Endothelial cell of umbilical vein (primary cell): ENCODE measurements around the gene ROPN1L. TPM values are rescaled to one million over a fixed set of nuclear protein-coding genes. Genes with fewer than 3 reads are reported as not detected.

Experiments
- BruUV-seq: library from RNA; stranded (reverse); fragments of 400-500 nt; replicated peaks from 2 replicates; lab custom pipeline; 2021; lab: Mats Ljungman, UMichigan
- CTCF ChIA-PET: fragments of 300-600, 350-600 bp; sonication (Branson Sonifier 250); formaldehyde crosslinking; loops from one replicate; lab custom pipeline; 2021; ENCODE audit warnings: antibody characterized with exemption, inconsistent platforms; lab: Charles Lee
- POLR2A ChIA-PET: fragments of 300-600, 350-600 bp; sonication (Branson Sonifier 250); formaldehyde crosslinking; loops from one replicate; lab custom pipeline; 2021; ENCODE audit warnings: antibody characterized with exemption, inconsistent platforms; lab: Charles Lee
- DNase-seq: peaks from one replicate; pipeline ENCODE4 v3.0.0-alpha.2; 2011; ENCODE audit warnings: low read depth, low spot score
- FAIRE-seq: peaks from 2 replicates; lab custom pipeline; 2011; peaks lifted over from hg19 to GRCh38; lab: Jason Lieb, UNC
- H2AFZ ChIP-seq: 2 replicates; pipeline ENCODE4 v1.6.0; 2012; ENCODE audit warnings: low read depth, low read length, control low read depth, inconsistent platforms
- H3K27ac ChIP-seq: 2 replicates; pipeline ENCODE4 v1.5.1; 2011; ENCODE audit warnings: low read depth, mild to moderate bottlenecking, control low read depth, low read length, moderate library complexity; ENCODE audit not compliant: insufficient read depth
- H3K27me3 ChIP-seq, 2 experiments: 2 replicates each; pipeline versions ENCODE4 v1.6.0 to v1.6.1; 2011; ENCODE audit warnings: low read length in 2 of 2, mixed read lengths in 1 of 2; ENCODE audit not compliant: control insufficient read depth in 2 of 2, insufficient read depth in 2 of 2
- H3K36me3 ChIP-seq, 2 experiments: 2 replicates in 1 of 2; 3 replicates in 1 of 2; pipeline ENCODE4 v1.5.1; 2011; ENCODE audit warnings: low read length in 2 of 2, mild to moderate bottlenecking in 1 of 2, moderate library complexity in 1 of 2; ENCODE audit not compliant: control insufficient read depth in 2 of 2, insufficient read depth in 2 of 2; ENCODE audit errors: extremely low read depth in 1 of 2
- H3K4me1 ChIP-seq: 3 replicates; pipeline ENCODE4 v1.5.1; 2011; ENCODE audit warnings: mild to moderate bottlenecking, low read length; ENCODE audit not compliant: control insufficient read depth, insufficient read depth; ENCODE audit errors: extremely low read depth
- H3K4me2 ChIP-seq: 2 replicates; pipeline ENCODE4 v1.6.1; 2011; ENCODE audit warnings: low read length, control low read depth, mixed read lengths; ENCODE audit not compliant: insufficient read depth
- H3K4me3 ChIP-seq, 3 experiments: fragments of 200-600 bp in 1 of 3; sonication (generic), shearing (Covaris generic) in 1 of 3; replicated peaks in 1 of 3; 2 replicates each; pipeline ENCODE4 v1.5.1; 2011 to 2016; ENCODE audit warnings: control low read depth in 3 of 3, low read length in 3 of 3, mild to moderate bottlenecking in 2 of 3, inconsistent platforms in 1 of 3, low read depth in 1 of 3, moderate library complexity in 1 of 3; ENCODE audit not compliant: insufficient read depth in 1 of 3
- H3K79me2 ChIP-seq: 2 replicates; pipeline ENCODE4 v1.6.0; 2012; ENCODE audit warnings: low read length, inconsistent platforms; ENCODE audit not compliant: control insufficient read depth, insufficient read depth
- H3K9ac ChIP-seq: replicated peaks from 2 replicates; pipeline ENCODE3; 2011; ENCODE audit warnings: low read length, control low read depth; ENCODE audit not compliant: insufficient read depth; ENCODE audit errors: extremely low read depth
- H3K9me1 ChIP-seq: replicated peaks from 3 replicates; pipeline ENCODE4 v1.6.0; 2011; ENCODE audit warnings: mild to moderate bottlenecking, low read length; ENCODE audit not compliant: control insufficient read depth, insufficient read depth; ENCODE audit errors: extremely low read depth
- H3K9me3 ChIP-seq: replicated peaks from 2 replicates; pipeline ENCODE4 v1.5.1; 2012; ENCODE audit warnings: low read length, inconsistent platforms; ENCODE audit not compliant: control insufficient read depth, insufficient read depth
- H4K20me1 ChIP-seq: replicated peaks from 2 replicates; pipeline ENCODE3; 2011; ENCODE audit warnings: mild to moderate bottlenecking, low read length; ENCODE audit not compliant: control insufficient read depth, insufficient read depth; ENCODE audit errors: extremely low read depth
- EZH2 ChIP-seq: IDR thresholded peaks from 2 replicates; pipeline ENCODE4 v1.6.1; 2012; ENCODE audit warnings: borderline replicate concordance, low read depth, mild to moderate bottlenecking, moderate library complexity, low read length, inconsistent platforms; ENCODE audit not compliant: severe bottlenecking
- FOS ChIP-seq: IDR thresholded peaks from 2 replicates; pipeline ENCODE4 v1.6.1; 2011; ENCODE audit warnings: mild to moderate bottlenecking, low read length, moderate library complexity, borderline replicate concordance; ENCODE audit not compliant: insufficient read depth
- GATA2 ChIP-seq: IDR thresholded peaks from 2 replicates; pipeline ENCODE4 v1.7.0; 2011; ENCODE audit warnings: low read depth, mild to moderate bottlenecking, moderate library complexity, mixed read lengths, low read length; ENCODE audit not compliant: insufficient read length, insufficient read depth
- JUN ChIP-seq: IDR thresholded peaks from 2 replicates; pipeline ENCODE4 v1.6.1; 2011; ENCODE audit warnings: borderline replicate concordance, low read depth; ENCODE audit not compliant: insufficient read length, insufficient read depth
- MYC ChIP-seq: IDR thresholded peaks from one replicate; pipeline ENCODE4 v1.6.1; 2011; ENCODE audit warnings: mild to moderate bottlenecking, low read depth, low read length
- POLR2A ChIP-seq: IDR thresholded peaks from 2 replicates; pipeline ENCODE4 v1.6.1; 2012; ENCODE audit warnings: low read depth, mild to moderate bottlenecking, control low read depth, low read length
- POLR2AphosphoS5 ChIP-seq: IDR thresholded peaks from 2 replicates; pipeline ENCODE4 v1.6.1; 2012; ENCODE audit warnings: low read depth, mild to moderate bottlenecking, control low read depth, low read length, moderate library complexity; ENCODE audit not compliant: insufficient read depth
- dilution Hi-C: fragments of 300-500 bp; cut with MboI; formaldehyde crosslinking; loops from one replicate; pipeline ENCODE4 v1.15.0; 2019; ENCODE audit warnings: low sequenced_read_pairs; ENCODE audit not compliant: extremely low pct_ligation_motif_present
- intact Hi-C: fragments of 100-400 bp; cut with micrococcal nuclease; formaldehyde crosslinking; loops from one replicate; pipeline ENCODE4 v1.10.0; 2022
- polyA plus RNA-seq, 4 experiments: library from polyadenylated mRNA; depleted of rRNA in 3 of 4; stranded (reverse) in 3 of 4; unstranded in 1 of 4; fragments of >200 nt; gene quantifications; 2 replicates each; pipeline versions ENCODE4 v1.2.1 to v1.2.3, GENCODE V29; 2011 to 2012; ENCODE audit warnings: missing spikeins in 1 of 4
- total RNA-seq: library from RNA; stranded (reverse); gene quantifications from 2 replicates; pipeline ENCODE4 v1.2.3, GENCODE V29; 2021
- TF ChIP-seq, protein P1 (sequence below), 2 donors: IDR thresholded peaks; 1 replicate in 1 of 2; 2 replicates in 1 of 2; pipeline ENCODE4 v1.5.1; 2011; ENCODE audit warnings: low read length in 2 of 2, mild to moderate bottlenecking in 2 of 2, moderate library complexity in 2 of 2, control low read depth in 1 of 2, inconsistent platforms in 1 of 2, low read depth in 1 of 2; ENCODE audit not compliant: insufficient read depth in 1 of 2; ENCODE audit errors: extremely low read depth in 1 of 2
- TF ChIP-seq, protein P2 (sequence below): IDR thresholded peaks from 2 replicates; pipeline ENCODE4 v1.6.1; 2011; ENCODE audit not compliant: insufficient read depth, insufficient read length

Gene ROPN1L
- total and polyA plus RNA-seq, 2 donors (not counting 3 experiments of a cell fraction or from before 2014, with no cell fraction given), result 0.30 to 0.60 TPM

DNA sequence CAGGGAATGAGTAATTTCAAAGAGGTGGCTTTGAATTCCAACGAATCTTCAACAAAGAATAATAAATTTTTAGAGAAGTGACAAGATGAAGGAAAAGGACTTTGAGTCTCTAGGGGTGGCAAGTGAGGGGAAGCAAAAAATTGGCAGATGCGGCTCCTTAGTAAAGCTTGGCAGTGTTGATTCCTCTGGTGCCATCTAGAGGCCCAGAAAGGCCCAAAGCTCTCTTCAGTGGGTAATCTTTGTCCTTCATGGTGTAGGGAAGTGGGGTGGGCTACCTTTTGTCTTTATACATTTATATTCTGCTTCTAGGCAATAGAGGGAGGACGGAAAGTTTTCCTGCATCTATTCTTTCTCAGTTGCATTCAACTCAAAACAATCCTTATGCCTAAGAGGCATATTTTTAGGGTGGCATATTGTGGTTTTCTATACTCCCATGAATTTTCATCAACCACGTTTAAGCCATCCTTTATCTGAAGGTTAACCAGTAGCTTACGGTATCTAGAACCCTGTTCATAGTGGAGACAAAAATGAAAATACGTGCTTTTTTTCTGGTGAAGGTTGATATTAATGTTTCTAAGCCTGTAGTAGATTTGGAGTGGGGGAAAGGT is 17.5 kb upstream of the ROPN1L start:
- FAIRE-seq (no peak), DNase-seq (peak; percentile 42)
- Histone ChIP-seq H3K9me1 (no peaks in the 10 kb centered on the region), H3K27me3 (no peaks in the 10 kb centered on the region), H3K4me3 (no peak overlapping the region), H2AFZ (no peak overlapping the region), H3K9ac (no peak overlapping the region), H4K20me1 (no peaks in the 10 kb centered on the region), H3K27ac (no peak overlapping the region), H3K4me1 (peaks cover 29% of the 10 kb centered on the region), H3K9me3 (no peaks in the 10 kb centered on the region), H3K36me3 (peaks cover 18 to 26% of the 10 kb centered on the region in 2 experiments), H3K79me2 (no peaks in the 10 kb centered on the region), H3K4me2 (no peak overlapping the region)
- CTCF ChIA-PET, result interaction anchor here (0.7 to 8.2 kb wide), 18 partner anchors 8 to 1600 kb away, joined by 3 to 87 read pairs (median 4); partner anchors contain the start of genes MARCHF6 and ROPN1L
- TF ChIP-seq, protein P1, sequence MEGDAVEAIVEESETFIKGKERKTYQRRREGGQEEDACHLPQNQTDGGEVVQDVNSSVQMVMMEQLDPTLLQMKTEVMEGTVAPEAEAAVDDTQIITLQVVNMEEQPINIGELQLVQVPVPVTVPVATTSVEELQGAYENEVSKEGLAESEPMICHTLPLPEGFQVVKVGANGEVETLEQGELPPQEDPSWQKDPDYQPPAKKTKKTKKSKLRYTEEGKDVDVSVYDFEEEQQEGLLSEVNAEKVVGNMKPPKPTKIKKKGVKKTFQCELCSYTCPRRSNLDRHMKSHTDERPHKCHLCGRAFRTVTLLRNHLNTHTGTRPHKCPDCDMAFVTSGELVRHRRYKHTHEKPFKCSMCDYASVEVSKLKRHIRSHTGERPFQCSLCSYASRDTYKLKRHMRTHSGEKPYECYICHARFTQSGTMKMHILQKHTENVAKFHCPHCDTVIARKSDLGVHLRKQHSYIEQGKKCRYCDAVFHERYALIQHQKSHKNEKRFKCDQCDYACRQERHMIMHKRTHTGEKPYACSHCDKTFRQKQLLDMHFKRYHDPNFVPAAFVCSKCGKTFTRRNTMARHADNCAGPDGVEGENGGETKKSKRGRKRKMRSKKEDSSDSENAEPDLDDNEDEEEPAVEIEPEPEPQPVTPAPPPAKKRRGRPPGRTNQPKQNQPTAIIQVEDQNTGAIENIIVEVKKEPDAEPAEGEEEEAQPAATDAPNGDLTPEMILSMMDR (IDR thresholded peaks at IDR 0.05; ENCODE audit: extremely low read depth in 1 of 2, insufficient read depth in 1 of 2, low read depth in 1 of 2, low read length in 2 of 2), result peak; percentile 40 to 68
- TF ChIP-seq, protein P2, sequence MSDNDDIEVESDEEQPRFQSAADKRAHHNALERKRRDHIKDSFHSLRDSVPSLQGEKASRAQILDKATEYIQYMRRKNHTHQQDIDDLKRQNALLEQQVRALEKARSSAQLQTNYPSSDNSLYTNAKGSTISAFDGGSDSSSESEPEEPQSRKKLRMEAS, result no peak
- POLR2A ChIA-PET, result no interaction called here
- BruUV-seq, result no TSS peak
- intact Hi-C loops, result loop anchor here (1.0 to 2.0 kb wide), 2 partner anchors 17 to 140 kb away; partner anchors contain the start of gene ROPN1L
- dilution Hi-C loops, result loop anchor here (25.0 kb wide), 1 partner anchor 162 kb away; the partner anchor contains the start of gene CCT5

DNA sequence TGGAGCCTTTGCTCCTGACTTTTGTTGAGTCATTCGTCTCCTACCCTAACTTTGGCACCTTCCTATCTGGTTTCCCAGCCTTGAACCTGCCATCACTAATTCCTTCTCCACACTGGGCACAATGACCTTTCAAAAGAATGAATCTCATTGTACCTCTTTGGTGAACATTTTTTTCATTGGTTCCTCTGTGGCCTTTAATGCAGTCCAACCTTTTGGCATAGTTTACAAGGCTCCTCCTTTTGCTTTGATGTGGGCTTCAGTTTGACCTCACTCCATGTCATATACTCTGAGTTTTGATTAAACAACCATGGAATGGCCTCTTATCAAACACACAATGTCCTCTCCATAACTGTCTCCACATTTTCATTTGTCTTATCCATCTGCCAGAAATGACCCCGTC is 14.5 kb upstream of the ROPN1L start:
- ChIA-PET POLR2A (no interaction called here), CTCF (interaction anchor here (1.2 to 1.8 kb wide), 2 partner anchors 11 to 143 kb away, joined by 4 to 8 read pairs; no protein-coding TSS in a partner anchor)
- BruUV-seq, result no TSS peak
- no peaks in the 10 kb centered on the region for H3K79me2 ChIP-seq
- no peak overlapping the region for H3K4me2 ChIP-seq
- no peaks in the 10 kb centered on the region for H3K9me1 ChIP-seq
- no peaks in the 10 kb centered on the region for H3K27me3 ChIP-seq
- DNase-seq, result no peak
- H3K36me3 ChIP-seq, result peaks cover 19 to 24% of the 10 kb centered on the region in 2 experiments
- intact Hi-C loops, result no loop called here
- no peak overlapping the region for H2AFZ ChIP-seq
- dilution Hi-C loops, result no loop called here
- H3K9ac ChIP-seq, result no peak overlapping the region
- no peaks in the 10 kb centered on the region for H3K9me3 ChIP-seq
- H4K20me1 ChIP-seq, result no peaks in the 10 kb centered on the region
- peaks cover 6% of the 10 kb centered on the region for H3K4me1 ChIP-seq
- no peak overlapping the region for H3K4me3 ChIP-seq
- TF ChIP-seq EZH2, result no peak
- TF ChIP-seq, protein P1 (IDR thresholded peaks at IDR 0.05; ENCODE audit: extremely low read depth in 1 of 2, insufficient read depth in 1 of 2, low read depth in 1 of 2, low read length in 2 of 2), result no peak
- no peak for TF ChIP-seq FOS
- no peak for TF ChIP-seq POLR2A
- no peak for TF ChIP-seq GATA2
- no peak for TF ChIP-seq JUN
- TF ChIP-seq MYC, result no peak
- TF ChIP-seq, protein P2, result no peak
- TF ChIP-seq POLR2AphosphoS5, result no peak
- H3K27ac ChIP-seq, result no peak overlapping the region
- no peak for FAIRE-seq
